Immature natural killer cell (primary cell): ENCODE measurements around the gene WNT2B. TPM values are rescaled to one million over a fixed set of nuclear protein-coding genes. Genes with fewer than 3 reads are reported as not detected.
A peak's percentile ranks its signal among the peaks of the same experiment; 100 is the strongest.

Experiments used
- DNase-seq, 3 donors: peaks; one replicate each; pipeline ENCODE4 v3.0.0; 2022; ENCODE audit warnings: mixed read lengths in 1 of 3
- H3K27ac Mint-ChIP-seq, 6 donors: one replicate each; pipeline ENCODE4 v1.8.0; 2020; ENCODE audit warnings: mixed read lengths in 6 of 6, mild to moderate bottlenecking in 5 of 6, inconsistent platforms in 4 of 6, moderate library complexity in 3 of 6
- H3K27me3 Mint-ChIP-seq, 3 donors: one replicate each; pipeline ENCODE4 v1.8.0; 2020 to 2021; ENCODE audit warnings: low read depth in 3 of 3, mild to moderate bottlenecking in 3 of 3, mixed read lengths in 3 of 3, moderate library complexity in 3 of 3, inconsistent platforms in 1 of 3
- H3K36me3 Mint-ChIP-seq, 3 donors: one replicate each; pipeline ENCODE4 v1.8.0; 2020; ENCODE audit warnings: mixed read lengths in 3 of 3, inconsistent platforms in 2 of 3, mild to moderate bottlenecking in 2 of 3
- H3K4me1 Mint-ChIP-seq, 2 donors: one replicate each; pipeline ENCODE4 v1.8.0; 2020; ENCODE audit warnings: inconsistent platforms in 2 of 2, mild to moderate bottlenecking in 2 of 2, mixed read lengths in 2 of 2, moderate library complexity in 1 of 2
- H3K4me3 Mint-ChIP-seq, 5 donors: one replicate each; pipeline ENCODE4 v1.8.0; 2020; ENCODE audit warnings: mild to moderate bottlenecking in 5 of 5, mixed read lengths in 5 of 5, inconsistent platforms in 3 of 5, moderate library complexity in 3 of 5
- H3K9me3 Mint-ChIP-seq, 6 donors: one replicate each; pipeline ENCODE4 v1.8.0; 2020; ENCODE audit warnings: mild to moderate bottlenecking in 6 of 6, mixed read lengths in 6 of 6, inconsistent platforms in 4 of 6, moderate library complexity in 3 of 6
- polyA plus RNA-seq, 3 donors: library from polyadenylated mRNA; unstranded; fragments of 300-500 nt; fragmentation: Illumina TruSeq; gene quantifications; one replicate each; pipeline ENCODE4 v1.2.3, GENCODE V29; 2021

Gene WNT2B
- polyA plus RNA-seq, 3 donors from 2014 or later: 0.03 TPM; not detected in 2

- DNase-seq: no peak
- Mint-ChIP-seq H3K27ac (no peak overlapping the region), H3K36me3 (no peaks in the 10 kb centered on the region), H3K4me1 (peaks cover 7 to 16% of the 10 kb centered on the region in 2 donors), H3K27me3 (peaks cover 6 to 23% (median 22%) of the 10 kb centered on the region in 3 donors), H3K9me3 (peaks cover 0 to 2% (median 0%) of the 10 kb centered on the region in 6 donors), H3K4me3 (peak overlapping the region; percentile 79 to 85 (median 84))
Measured at GRCh38 chr1:112507921-112508277, 866 bp upstream of the WNT2B start.

- H3K4me1 Mint-ChIP-seq: peaks cover 7 to 16% of the 10 kb centered on the region in 2 donors
- peaks cover 2 to 20% (median 13%) of the 10 kb centered on the region in 3 donors for H3K27me3 Mint-ChIP-seq
- DNase-seq: peak in 2 of 3 donors; percentile 14 to 15
- H3K4me3 Mint-ChIP-seq: peak overlapping the region; percentile 49 to 72 (median 68)
- no peaks in the 10 kb centered on the region for H3K36me3 Mint-ChIP-seq
- peaks cover 0 to 2% (median 0%) of the 10 kb centered on the region in 6 donors for H3K9me3 Mint-ChIP-seq
- H3K27ac Mint-ChIP-seq: no peak overlapping the region
Measured at GRCh38 chr1:112509005-112509659, 367 bp downstream of the WNT2B start.

- Mint-ChIP-seq H3K27ac (no peak overlapping the region), H3K4me3 (peak overlapping the region; percentile 49 to 72 (median 68)), H3K9me3 (peaks cover 0 to 2% (median 0%) of the 10 kb centered on the region in 6 donors), H3K27me3 (peaks cover 2 to 20% (median 11%) of the 10 kb centered on the region in 3 donors), H3K4me1 (peaks cover 7 to 16% of the 10 kb centered on the region in 2 donors), H3K36me3 (no peaks in the 10 kb centered on the region)
- DNase-seq: no peak
Measured at GRCh38 chr1:112509660-112510178, 954 bp downstream of the WNT2B start.

- H3K4me3 Mint-ChIP-seq: peak overlapping the region in 4 of 5 donors; percentile 11 to 70 (median 55)
- H3K27me3 Mint-ChIP-seq: peaks cover 2 to 24% (median 9%) of the 10 kb centered on the region in 3 donors
- no peak for DNase-seq
- no peak overlapping the region for H3K27ac Mint-ChIP-seq
- H3K9me3 Mint-ChIP-seq: peaks cover 0 to 2% (median 0%) of the 10 kb centered on the region in 6 donors
- H3K36me3 Mint-ChIP-seq: no peaks in the 10 kb centered on the region
- H3K4me1 Mint-ChIP-seq: peaks cover 7 to 16% of the 10 kb centered on the region in 2 donors
Measured at GRCh38 chr1:112510340-112510739, 1.6 kb downstream of the WNT2B start.

GRCh38 chr1:112511897-112512296, 3.1 kb downstream of the WNT2B start:
- Mint-ChIP-seq H3K27me3 (peaks cover under 1 to 19% (median 9%) of the 10 kb centered on the region in 3 donors), H3K36me3 (no peaks in the 10 kb centered on the region), H3K4me1 (peaks cover 7 to 16% of the 10 kb centered on the region in 2 donors)

GRCh38 chr1:112513112-112513870, 4.5 kb downstream of the WNT2B start:
- Mint-ChIP-seq H3K27me3 (peaks cover 0 to 17% (median 5%) of the 10 kb centered on the region in 3 donors), H3K36me3 (no peaks in the 10 kb centered on the region), H3K4me1 (peaks cover 0 to 5% of the 10 kb centered on the region in 2 donors), H3K27ac (no peak overlapping the region), H3K9me3 (no peaks in the 10 kb centered on the region), H3K4me3 (no peak overlapping the region)
- no peak for DNase-seq

More at GRCh38 chr1:112511897-112512296, 3.1 kb downstream of the WNT2B start:
- Mint-ChIP-seq H3K9me3 (peaks cover 0 to 1% (median 0%) of the 10 kb centered on the region in 6 donors), H3K4me3 (no peak overlapping the region), H3K27ac (no peak overlapping the region)
- DNase-seq: no peak

- Mint-ChIP-seq H3K4me3 (no peak overlapping the region), H3K4me1 (no peaks in the 10 kb centered on the region), H3K36me3 (no peaks in the 10 kb centered on the region), H3K27me3 (peaks cover 0 to 12% (median 5%) of the 10 kb centered on the region in 3 donors), H3K27ac (no peak overlapping the region), H3K9me3 (no peaks in the 10 kb centered on the region)
- DNase-seq: no peak
Measured at GRCh38 chr1:112514901-112515300, 6.1 kb downstream of the WNT2B start.

- Mint-ChIP-seq H3K9me3 (no peaks in the 10 kb centered on the region), H3K4me1 (no peaks in the 10 kb centered on the region), H3K36me3 (no peaks in the 10 kb centered on the region), H3K4me3 (no peak overlapping the region), H3K27ac (no peak overlapping the region), H3K27me3 (peaks cover 0 to 12% (median 3%) of the 10 kb centered on the region in 3 donors)
- no peak for DNase-seq
Measured at GRCh38 chr1:112515311-112516009, 6.7 kb downstream of the WNT2B start.

- H3K9me3 Mint-ChIP-seq: no peaks in the 10 kb centered on the region
Measured at GRCh38 chr1:112516141-112516540, 7.4 kb downstream of the WNT2B start.

GRCh38 chr1:112517231-112517630, 8.5 kb downstream of the WNT2B start:
- Mint-ChIP-seq H3K27ac (no peak overlapping the region), H3K36me3 (no peaks in the 10 kb centered on the region), H3K27me3 (peaks cover 0 to 13% (median 0%) of the 10 kb centered on the region in 3 donors), H3K9me3 (no peaks in the 10 kb centered on the region), H3K4me1 (no peaks in the 10 kb centered on the region), H3K4me3 (no peak overlapping the region)
- no peak for DNase-seq

More at GRCh38 chr1:112516141-112516540, 7.4 kb downstream of the WNT2B start:
- Mint-ChIP-seq H3K36me3 (no peaks in the 10 kb centered on the region), H3K4me1 (no peaks in the 10 kb centered on the region), H3K4me3 (no peak overlapping the region), H3K27ac (no peak overlapping the region), H3K27me3 (peaks cover 0 to 13% (median 3%) of the 10 kb centered on the region in 3 donors)
- DNase-seq: no peak

GRCh38 chr1:112517646-112518045, 8.9 kb downstream of the WNT2B start:
- H3K4me3 Mint-ChIP-seq: no peak overlapping the region
- H3K36me3 Mint-ChIP-seq: no peaks in the 10 kb centered on the region
- no peak overlapping the region for H3K27ac Mint-ChIP-seq
- no peak for DNase-seq
- H3K4me1 Mint-ChIP-seq: no peaks in the 10 kb centered on the region
- H3K9me3 Mint-ChIP-seq: no peaks in the 10 kb centered on the region
- peaks cover 0 to 13% (median 0%) of the 10 kb centered on the region in 3 donors for H3K27me3 Mint-ChIP-seq

GRCh38 chr1:112518186-112518585, 9.4 kb downstream of the WNT2B start:
- Mint-ChIP-seq H3K36me3 (no peaks in the 10 kb centered on the region), H3K27me3 (peaks cover 0 to 11% (median 0%) of the 10 kb centered on the region in 3 donors), H3K4me1 (no peaks in the 10 kb centered on the region), H3K9me3 (no peaks in the 10 kb centered on the region), H3K27ac (no peak overlapping the region), H3K4me3 (no peak overlapping the region)
- no peak for DNase-seq

GRCh38 chr1:112520166-112520565, 11.4 kb downstream of the WNT2B start:
- no peaks in the 10 kb centered on the region for H3K4me1 Mint-ChIP-seq
- DNase-seq: no peak
- H3K27me3 Mint-ChIP-seq: peaks cover 0 to 10% (median 0%) of the 10 kb centered on the region in 3 donors
- peaks cover 0 to 5% (median 0%) of the 10 kb centered on the region in 3 donors for H3K36me3 Mint-ChIP-seq
- H3K27ac Mint-ChIP-seq: no peak overlapping the region
- H3K4me3 Mint-ChIP-seq: no peak overlapping the region
- no peaks in the 10 kb centered on the region for H3K9me3 Mint-ChIP-seq
